GM15510 (cell line): Measurements from ENCODE around the gene PAX3.

Experiments used
- POLR2A ChIP-seq: IDR thresholded peaks from 3 replicates; pipeline ENCODE4 v1.6.1; 2011; ENCODE audit warnings: borderline replicate concordance; ENCODE audit not compliant: insufficient read length; ENCODE audit errors: extremely low read depth

PAX3 gene

GRCh38 chr2:222304737-222305515 lies 6.1 kb upstream of the PAX3 start:
- no peak for TF ChIP-seq POLR2A

- TF ChIP-seq POLR2A: no peak
Measured at GRCh38 chr2:222303828-222304736, 5.3 kb upstream of the PAX3 start.

- TF ChIP-seq POLR2A: no peak
Measured at GRCh38 chr2:222303045-222303827, 4.4 kb upstream of the PAX3 start.

- TF ChIP-seq POLR2A: no peak
Measured at GRCh38 chr2:222302178-222303018, 3.6 kb upstream of the PAX3 start.

- TF ChIP-seq POLR2A: no peak
Measured at GRCh38 chr2:222301796-222302118, 3.0 kb upstream of the PAX3 start.

- TF ChIP-seq POLR2A: no peak
Measured at GRCh38 chr2:222301053-222301795, 2.4 kb upstream of the PAX3 start.

- TF ChIP-seq POLR2A: no peak
Measured at GRCh38 chr2:222300726-222301052, 1.9 kb upstream of the PAX3 start.

- no peak for TF ChIP-seq POLR2A
Measured at GRCh38 chr2:222299906-222300725, 1.3 kb upstream of the PAX3 start.

- no peak for TF ChIP-seq POLR2A
Measured at GRCh38 chr2:222298001-222298310, 842 bp downstream of the PAX3 start.

GRCh38 chr2:222297600-222297935 lies 1.2 kb downstream of the PAX3 start:
- TF ChIP-seq POLR2A: no peak

GRCh38 chr2:222296911-222297599 lies 1.7 kb downstream of the PAX3 start:
- no peak for TF ChIP-seq POLR2A

- no peak for TF ChIP-seq POLR2A
Measured at GRCh38 chr2:222296311-222296741, 2.5 kb downstream of the PAX3 start.
